SK-N-MC (cell line): ENCODE measurements around the gene SEMA4D.
A peak's percentile ranks its signal among the peaks of the same experiment; 100 is the strongest.
"Not testable (repeated sequence)": the region's sequence is repeated elsewhere in the genome, so short reads cannot be mapped to it uniquely, and the experiment has no call there.

Source experiments
- DNase-seq: peaks from one replicate; pipeline ENCODE4 v3.0.0-alpha.2; 2011; ENCODE audit warnings: low read depth, low spot score
- H3K27ac ChIP-seq: fragments of 200-600 bp; sonication (generic); 2 replicates; pipeline ENCODE4 v1.5.1; 2016; ENCODE audit warnings: mixed run types
- H3K36me3 ChIP-seq: fragments of 200-600 bp; sonication (generic); 2 replicates; pipeline ENCODE4 v1.6.1; 2017; ENCODE audit warnings: antibody characterized with exemption, low read length, mixed read lengths; ENCODE audit not compliant: insufficient read depth
- H3K4me3 ChIP-seq: fragments of 200-600 bp; sonication (generic); 2 replicates; pipeline ENCODE4 v1.5.1; 2016
- H3K9ac ChIP-seq: fragments of 200-600 bp; sonication (generic); 2 replicates; pipeline ENCODE4 v1.8.0; 2017; ENCODE audit warnings: mixed run types, mixed read lengths; ENCODE audit not compliant: insufficient read length
- H3K9me3 ChIP-seq: fragments of 200-600 bp; sonication (generic); 2 replicates; pipeline ENCODE4 v1.6.1; 2017; ENCODE audit warnings: low read depth, mild to moderate bottlenecking, antibody characterized with exemption, low read length, moderate library complexity, mixed read lengths
- EZH2 ChIP-seq: fragments of 200-600 bp; sonication (generic); IDR thresholded peaks from one replicate; pipeline ENCODE4 v1.6.1; 2017; ENCODE audit warnings: antibody characterized with exemption
- FOXP2 ChIP-seq: optimal IDR thresholded peaks from 2 replicates; pipeline ENCODE3; 2011; ENCODE audit warnings: mild to moderate bottlenecking, moderate library complexity; ENCODE audit not compliant: insufficient read depth; ENCODE audit errors: extremely low read length, control extremely low read depth
- POLR2AphosphoS5 ChIP-seq: IDR thresholded peaks from 2 replicates; pipeline ENCODE4 v1.6.1; 2012; ENCODE audit warnings: mild to moderate bottlenecking, low read depth, low read length, borderline replicate concordance

Gene SEMA4D

DNA sequence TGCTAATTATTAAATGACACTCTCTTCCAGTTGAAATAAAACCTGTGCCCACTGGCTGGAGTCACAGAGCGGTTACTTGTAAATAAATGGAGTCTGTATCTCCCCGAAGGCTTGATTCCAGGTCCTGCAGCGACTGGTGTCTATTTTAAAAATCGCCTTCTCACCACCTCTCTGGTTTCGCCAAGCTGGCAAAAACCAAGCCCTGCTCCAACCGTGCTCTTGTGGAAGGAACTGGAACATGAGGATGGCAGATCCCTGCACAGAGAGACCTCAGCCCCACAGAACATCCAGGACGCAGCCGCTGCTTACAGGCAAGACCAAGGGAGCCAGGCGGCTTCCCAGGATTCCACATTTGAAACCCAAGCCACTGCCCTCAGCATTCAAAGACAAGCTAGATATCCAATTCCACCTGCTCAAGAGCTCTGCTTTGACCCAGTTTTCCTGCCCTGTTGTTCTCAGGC, 15.0 kb downstream of the SEMA4D start:
- DNase-seq = no peak
- no peaks in the 10 kb centered on the region for H3K9me3 ChIP-seq
- TF ChIP-seq FOXP2 (no peak), POLR2AphosphoS5 (no peak)
- no peak overlapping the region for H3K4me3 ChIP-seq
- H3K9ac ChIP-seq = no peak overlapping the region
- H3K36me3 ChIP-seq = no peaks in the 10 kb centered on the region
- H3K27ac ChIP-seq = no peak overlapping the region; the same call in 1 of the 2 replicates

DNA sequence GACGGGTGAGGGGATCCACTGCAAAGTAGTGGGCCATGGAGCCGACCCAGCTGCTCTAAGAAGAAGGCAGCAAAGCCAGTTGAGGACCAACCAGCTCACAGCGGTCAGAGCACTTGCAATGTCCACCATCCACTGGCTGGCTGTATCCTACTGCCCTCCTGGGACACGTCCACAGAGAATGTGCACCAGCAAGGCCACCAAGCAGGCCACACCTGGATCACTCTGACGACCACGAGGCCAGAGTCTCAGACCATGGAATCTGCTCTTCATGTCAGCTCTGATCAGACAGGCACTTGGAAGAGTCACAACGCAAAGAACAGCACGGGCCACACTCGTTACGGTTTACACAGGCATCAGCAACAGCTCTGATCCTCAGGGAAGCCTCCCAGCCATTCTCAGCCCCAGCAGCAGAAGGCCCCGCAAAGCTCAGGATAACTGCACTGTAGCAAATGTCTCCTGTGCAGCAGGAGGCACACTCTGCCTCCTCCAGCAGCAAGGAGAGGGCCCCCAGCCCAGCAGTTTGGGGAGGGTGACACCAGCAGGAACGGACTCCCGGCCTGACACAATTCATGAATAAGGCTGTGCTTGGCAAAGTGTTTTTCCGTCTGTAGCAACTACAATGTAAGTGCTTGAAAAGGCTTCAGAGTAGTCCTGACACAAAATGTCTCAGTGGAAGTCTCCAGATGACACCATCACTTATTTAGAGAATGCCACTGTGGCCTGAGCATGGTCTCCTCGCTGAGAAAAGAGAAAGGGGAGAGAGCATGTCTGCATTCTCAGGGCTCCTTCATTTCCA, 15.7 kb downstream of the SEMA4D start:
- TF ChIP-seq POLR2AphosphoS5 (no peak), FOXP2 (no peak), EZH2 (no peak)
- no peak overlapping the region for H3K4me3 ChIP-seq
- no peak overlapping the region; the same call in 1 of the 2 replicates for H3K27ac ChIP-seq
- no peaks in the 10 kb centered on the region for H3K9me3 ChIP-seq
- peak overlapping the region; percentile 32 for H3K9ac ChIP-seq
- no peak for DNase-seq
- no peaks in the 10 kb centered on the region for H3K36me3 ChIP-seq

DNA sequence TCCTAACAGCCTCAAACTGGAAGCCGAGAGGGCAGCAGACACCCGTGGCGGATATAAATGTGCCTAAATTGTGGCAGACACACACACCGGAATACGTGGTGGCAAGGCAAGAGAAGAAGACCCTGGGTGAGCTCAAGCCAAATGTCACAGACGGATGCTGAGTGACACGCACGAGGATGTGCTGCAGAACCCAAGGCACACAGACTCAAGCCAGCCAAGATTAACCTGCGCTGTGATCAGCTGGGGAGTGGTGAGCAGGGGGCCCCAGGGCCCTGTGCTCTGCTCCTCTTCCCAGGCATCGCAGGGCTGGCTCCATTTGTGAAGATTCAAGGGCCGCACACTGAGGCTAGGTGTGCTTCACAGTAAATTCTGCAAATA, 16.4 kb downstream of the SEMA4D start:
- TF ChIP-seq POLR2AphosphoS5 (no peak), FOXP2 (no peak), EZH2 (no peak)
- DNase-seq = no peak
- Histone ChIP-seq H3K27ac (no peak overlapping the region), H3K4me3 (no peak overlapping the region), H3K36me3 (no peaks in the 10 kb centered on the region), H3K9ac (no peak overlapping the region), H3K9me3 (no peaks in the 10 kb centered on the region)

- H3K27ac ChIP-seq = no peak overlapping the region
- H3K9me3 ChIP-seq = no peaks in the 10 kb centered on the region
- no peak for DNase-seq
- TF ChIP-seq POLR2AphosphoS5 (no peak), EZH2 (no peak), FOXP2 (no peak)
- H3K9ac ChIP-seq = no peak overlapping the region
- no peak overlapping the region for H3K4me3 ChIP-seq
- no peaks in the 10 kb centered on the region for H3K36me3 ChIP-seq
These were observed 16.9 kb downstream of the SEMA4D start for GRCh38 chr9:89480825-89481537.

DNA sequence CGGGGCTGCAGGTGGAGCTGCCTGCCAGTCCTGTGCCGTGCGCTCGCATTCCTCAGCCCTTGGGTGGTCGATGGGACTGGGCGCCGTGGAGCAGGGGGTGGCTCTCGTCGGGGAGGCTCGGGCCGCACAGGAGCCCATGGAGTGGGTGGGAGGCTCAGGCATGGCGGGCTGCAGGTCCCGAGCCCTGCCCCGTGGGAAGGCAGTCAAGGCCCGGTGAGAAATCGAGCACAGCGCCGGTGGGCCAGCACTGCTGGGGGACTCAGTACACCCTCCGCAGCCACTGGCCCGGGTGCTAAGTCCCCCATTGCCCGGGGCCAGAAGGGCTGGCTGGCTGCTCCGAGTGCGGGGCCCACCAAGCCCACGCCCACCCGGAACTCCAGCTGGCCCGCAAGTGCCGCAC, 17.5 kb downstream of the SEMA4D start:
- H3K4me3 ChIP-seq, DNase-seq, H3K9me3 ChIP-seq, H3K36me3 ChIP-seq, H3K9ac ChIP-seq, H3K27ac ChIP-seq: not testable (repeated sequence)

DNA sequence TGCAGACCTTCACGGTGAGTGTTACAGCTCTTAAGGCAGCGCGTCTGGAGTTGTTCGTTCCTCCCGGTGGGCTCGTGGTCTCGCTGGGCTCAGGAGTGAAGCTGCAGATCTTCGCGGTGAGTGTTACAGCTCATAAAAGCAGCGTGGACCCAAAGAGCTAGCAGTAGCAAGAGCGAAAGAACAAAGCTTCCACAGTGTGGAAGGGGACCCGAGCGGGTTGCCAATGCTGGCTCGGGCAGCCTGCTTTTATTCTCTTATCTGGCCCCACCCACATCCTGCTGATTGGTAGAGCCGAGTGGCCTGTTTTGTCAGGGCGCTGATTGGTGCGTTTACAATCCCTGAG, 18.3 kb downstream of the SEMA4D start:
- not testable (repeated sequence) for H3K4me3 ChIP-seq, DNase-seq, H3K36me3 ChIP-seq, H3K9me3 ChIP-seq, H3K27ac ChIP-seq, H3K9ac ChIP-seq

DNA sequence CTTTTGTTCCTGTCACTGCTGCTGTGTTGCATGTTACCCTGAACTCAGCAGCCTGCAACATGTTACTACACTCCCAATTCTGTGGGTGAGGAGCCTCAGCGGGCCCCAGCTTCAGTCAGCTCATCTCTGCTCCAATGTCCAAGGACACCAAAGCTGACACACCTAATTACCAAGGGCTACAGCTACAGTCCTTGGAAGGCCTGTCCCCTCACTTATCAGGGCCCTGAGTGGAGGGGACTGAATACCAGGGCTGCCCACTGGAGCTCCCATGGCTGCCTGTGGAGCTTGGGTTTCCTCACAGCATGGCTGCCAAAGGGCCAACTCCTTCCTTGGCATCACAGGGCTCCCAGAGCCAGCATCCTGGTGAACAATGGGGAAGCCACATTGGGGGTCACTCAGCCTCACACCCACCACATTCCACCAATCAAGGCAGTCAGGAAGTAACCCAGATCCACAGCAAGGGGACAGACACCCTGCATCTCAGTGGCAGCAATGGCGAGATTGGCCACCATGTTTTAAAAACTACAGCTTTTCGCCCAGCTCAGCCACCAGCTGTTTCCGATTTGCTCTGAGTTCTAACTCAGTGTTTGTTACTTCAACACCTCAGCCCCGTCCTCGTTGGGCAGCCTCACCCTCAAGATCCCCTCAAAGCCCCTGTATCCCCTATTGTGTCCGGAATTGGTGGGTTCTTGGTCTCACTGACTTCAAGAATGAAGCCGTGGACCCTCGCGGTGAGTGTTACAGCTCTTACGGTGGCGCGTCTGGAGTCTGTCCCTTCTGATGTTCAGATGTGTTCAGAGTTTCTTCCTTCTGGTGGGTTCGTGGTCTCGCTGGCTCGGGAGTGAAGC, 18.9 kb downstream of the SEMA4D start:
- Histone ChIP-seq H3K9ac (no peak overlapping the region), H3K36me3 (no peaks in the 10 kb centered on the region), H3K27ac (peak overlapping the region; percentile 69), H3K9me3 (no peaks in the 10 kb centered on the region), H3K4me3 (no peak overlapping the region)
- DNase-seq = no peak
- TF ChIP-seq FOXP2 (no peak), EZH2 (no peak), POLR2AphosphoS5 (no peak)

GRCh38 chr9:89477811-89478630, 19.9 kb downstream of the SEMA4D start:
- peak overlapping the region; percentile 96 for H3K27ac ChIP-seq
- peak overlapping the region; percentile 62 for H3K4me3 ChIP-seq
- no peaks in the 10 kb centered on the region for H3K36me3 ChIP-seq
- peak; percentile 56 for DNase-seq
- no peaks in the 10 kb centered on the region for H3K9me3 ChIP-seq
- no peak for TF ChIP-seq FOXP2
- TF ChIP-seq EZH2 = no peak
- no peak for TF ChIP-seq POLR2AphosphoS5
- peak overlapping the region; percentile 21 for H3K9ac ChIP-seq
